Smooth muscle cell (in vitro differentiated cells): ENCODE data around the gene EIF5. TPM values are rescaled to one million over a fixed set of nuclear protein-coding genes. Genes with fewer than 3 reads are reported as not detected.

Experiments
- DNase-seq: peaks from one replicate; lab custom pipeline; 2025; ENCODE audit not compliant: unreplicated experiment; lab: John Stamatoyannopoulos, UW
- H2AFZ ChIP-seq: fragments of 200-600 bp; sonication (generic); 2 replicates; pipeline ENCODE4 v1.6.0; 2016; ENCODE audit warnings: antibody characterized with exemption, low read depth, mild to moderate bottlenecking
- H3F3A ChIP-seq: fragments of 200-600 bp; sonication (generic); 2 replicates; pipeline ENCODE4 v1.6.0; 2017; ENCODE audit warnings: antibody characterized with exemption, low read depth
- H3K27ac ChIP-seq: fragments of 200-600 bp; sonication (generic); 2 replicates; pipeline ENCODE4 v1.5.1; 2016; ENCODE audit warnings: low read depth, mild to moderate bottlenecking
- H3K27me3 ChIP-seq: fragments of 200-600 bp; sonication (generic); 2 replicates; pipeline ENCODE4 v1.6.1; 2016; ENCODE audit warnings: low read depth, mild to moderate bottlenecking
- H3K36me3 ChIP-seq: fragments of 200-600 bp; sonication (generic); 2 replicates; pipeline ENCODE4 v1.5.1; 2016; ENCODE audit warnings: low read depth
- H3K4me1 ChIP-seq: fragments of 200-600 bp; sonication (generic); 2 replicates; pipeline ENCODE4 v1.5.1; 2016; ENCODE audit warnings: low read depth
- H3K4me2 ChIP-seq: fragments of 200-600 bp; sonication (generic); 2 replicates; pipeline ENCODE4 v1.6.0; 2016; ENCODE audit warnings: mild to moderate bottlenecking
- H3K4me3 ChIP-seq: fragments of 200-600 bp; sonication (generic); 2 replicates; pipeline ENCODE4 v1.5.1; 2016; ENCODE audit warnings: mild to moderate bottlenecking
- H3K79me2 ChIP-seq: fragments of 200-600 bp; sonication (generic); 2 replicates; pipeline ENCODE4 v1.6.0; 2016; ENCODE audit warnings: low read depth, mild to moderate bottlenecking
- H3K9ac ChIP-seq: fragments of 200-600 bp; sonication (generic); 2 replicates; pipeline ENCODE4 v1.6.0; 2016; ENCODE audit warnings: low read depth
- H3K9me3 ChIP-seq: fragments of 200-600 bp; sonication (generic); replicated peaks from 2 replicates; pipeline ENCODE4 v1.5.1; 2016; ENCODE audit warnings: low read depth
- H4K20me1 ChIP-seq: fragments of 200-600 bp; sonication (generic); 2 replicates; pipeline ENCODE4 v1.6.0; 2016; ENCODE audit warnings: low read depth
- CTCF ChIP-seq: fragments of 200-600 bp; sonication (generic); IDR thresholded peaks from 2 replicates; pipeline ENCODE4 v1.5.1; 2017; ENCODE audit warnings: borderline replicate concordance, mild to moderate bottlenecking, antibody characterized with exemption; ENCODE audit not compliant: insufficient read depth, poor library complexity, severe bottlenecking
- WGBS: methylation state at CpG from one replicate; pipeline ENCODE4 v1.1.7; 2016; ENCODE audit warnings: low lambda C conversion rate; 5-methylcytosine and 5-hydroxymethylcytosine counted together
- polyA plus RNA-seq: library from polyadenylated mRNA; unstranded; fragments of >200 nt; fragmentation: Nextera tagmentation; extraction: Ambion mirVana; gene quantifications from 2 replicates; pipeline ENCODE4 v1.2.1, GENCODE V29; 2016
- total RNA-seq: library from RNA; depleted of rRNA; stranded (reverse); fragments of >200 nt; gene quantifications from 2 replicates; pipeline ENCODE4 v1.2.3, GENCODE V29; 2014

The EIF5 gene
- total and polyA plus RNA-seq, 2 experiments from 2014 or later, result 278 to 290 TPM

GRCh38 chr14:103388664-103389063, 54.6 kb downstream of the EIF5 start:
- WGBS, result 100% methylated on average over 1 of the region's 1 CpG
- Histone ChIP-seq H3F3A (peaks cover 3% of the 10 kb centered on the region), H3K27me3 (no peaks in the 10 kb centered on the region), H3K36me3 (no peaks in the 10 kb centered on the region), H3K4me3 (peak overlapping the region; percentile 87), H3K79me2 (peaks cover 79% of the 10 kb centered on the region), H3K9me3 (no peaks in the 10 kb centered on the region), H3K4me2 (peak overlapping the region; percentile 96), H3K27ac (peak overlapping the region; percentile 9), H4K20me1 (peaks cover 82% of the 10 kb centered on the region), H3K9ac (no peak overlapping the region), H2AFZ (no peak overlapping the region), H3K4me1 (peaks cover 24% of the 10 kb centered on the region)
- no peak for DNase-seq
- TF ChIP-seq CTCF, result no peak

GRCh38 chr14:103390605-103391004, 56.6 kb downstream of the EIF5 start:
- no peak for TF ChIP-seq CTCF
- Histone ChIP-seq H3K36me3 (no peaks in the 10 kb centered on the region), H3K4me3 (no peak overlapping the region), H3K27me3 (no peaks in the 10 kb centered on the region), H4K20me1 (peaks cover 100% of the 10 kb centered on the region), H3K4me1 (peaks cover 35% of the 10 kb centered on the region), H3K9me3 (no peaks in the 10 kb centered on the region), H3K4me2 (no peak overlapping the region), H2AFZ (no peak overlapping the region), H3F3A (peaks cover 5% of the 10 kb centered on the region), H3K79me2 (peaks cover 99% of the 10 kb centered on the region), H3K9ac (no peak overlapping the region), H3K27ac (peak overlapping the region; percentile 9)
- no peak for DNase-seq
- 100% methylated on average over 4 of the region's 4 CpGs for WGBS

GRCh38 chr14:103391048-103391447, 57.0 kb downstream of the EIF5 start:
- Histone ChIP-seq H3K4me1 (peaks cover 40% of the 10 kb centered on the region), H3K9me3 (no peaks in the 10 kb centered on the region), H3F3A (peaks cover 5% of the 10 kb centered on the region), H3K27ac (no peak overlapping the region), H3K36me3 (no peaks in the 10 kb centered on the region), H3K79me2 (peaks cover 99% of the 10 kb centered on the region), H3K4me2 (no peak overlapping the region), H2AFZ (no peak overlapping the region), H3K4me3 (no peak overlapping the region), H3K9ac (no peak overlapping the region), H4K20me1 (peaks cover 100% of the 10 kb centered on the region), H3K27me3 (no peaks in the 10 kb centered on the region)
- TF ChIP-seq CTCF, result peak; percentile 70
- WGBS, result 22% methylated on average over 4 of the region's 4 CpGs
- DNase-seq, result no peak

- H3K4me1 ChIP-seq, result peaks cover 34% of the 10 kb centered on the region
- peaks cover 100% of the 10 kb centered on the region for H4K20me1 ChIP-seq
- H3K36me3 ChIP-seq, result no peaks in the 10 kb centered on the region
- no peaks in the 10 kb centered on the region for H3K27me3 ChIP-seq
- H3K9ac ChIP-seq, result no peak overlapping the region
- 97% methylated on average over 5 of the region's 5 CpGs for WGBS
- peaks cover 99% of the 10 kb centered on the region for H3K79me2 ChIP-seq
- H3K4me2 ChIP-seq, result no peak overlapping the region
- no peak overlapping the region for H2AFZ ChIP-seq
- peaks cover 5% of the 10 kb centered on the region for H3F3A ChIP-seq
- no peak for DNase-seq
- H3K4me3 ChIP-seq, result no peak overlapping the region
- H3K27ac ChIP-seq, result no peak overlapping the region
- no peak for TF ChIP-seq CTCF
- H3K9me3 ChIP-seq, result no peaks in the 10 kb centered on the region
Observed at GRCh38 chr14:103392106-103392505, 58.1 kb downstream of the EIF5 start.
